GM11168 (cell line): ENCODE results near the gene SPSB1.

Experiments
- in situ Hi-C: fragments of 300-500 bp; cut with MboI; formaldehyde crosslinking; loops from one replicate; pipeline ENCODE4 v1.12.0; 2022; ENCODE audit warnings: low sequenced_read_pairs; ENCODE audit not compliant: unreplicated experiment

SPSB1 gene

DNA sequence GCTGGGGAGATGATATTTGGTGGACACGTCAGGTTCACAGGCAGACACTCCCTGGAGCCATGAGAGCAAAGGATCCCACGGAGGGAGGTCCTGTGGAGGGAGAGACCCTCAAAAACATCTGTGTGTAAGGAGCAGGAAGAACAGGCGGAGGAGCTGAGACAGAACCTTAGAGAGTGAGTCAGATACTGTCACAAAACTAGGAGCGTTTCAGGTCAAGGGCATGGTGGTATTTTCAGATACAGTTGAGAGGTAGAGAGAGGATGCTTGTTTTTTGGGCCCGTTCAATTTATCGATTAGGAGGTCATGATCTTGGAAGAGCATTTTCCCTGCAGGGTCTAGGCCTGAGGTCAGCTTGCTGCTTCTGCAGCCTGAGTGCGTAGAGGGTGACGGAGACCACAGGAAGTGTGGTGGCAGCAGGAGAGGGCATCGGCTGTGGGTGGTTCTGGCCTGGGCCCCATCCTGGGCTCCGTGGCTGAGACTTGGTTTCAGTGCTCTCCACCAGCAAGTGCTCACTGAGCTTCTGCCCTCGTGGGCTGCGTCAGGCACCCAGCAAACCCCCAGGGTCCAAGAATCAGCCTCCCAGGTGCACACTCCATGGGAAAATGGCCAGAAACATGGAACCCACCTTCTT lies 39.9 kb downstream of the SPSB1 start:
- in situ Hi-C loops, result no loop called here

DNA sequence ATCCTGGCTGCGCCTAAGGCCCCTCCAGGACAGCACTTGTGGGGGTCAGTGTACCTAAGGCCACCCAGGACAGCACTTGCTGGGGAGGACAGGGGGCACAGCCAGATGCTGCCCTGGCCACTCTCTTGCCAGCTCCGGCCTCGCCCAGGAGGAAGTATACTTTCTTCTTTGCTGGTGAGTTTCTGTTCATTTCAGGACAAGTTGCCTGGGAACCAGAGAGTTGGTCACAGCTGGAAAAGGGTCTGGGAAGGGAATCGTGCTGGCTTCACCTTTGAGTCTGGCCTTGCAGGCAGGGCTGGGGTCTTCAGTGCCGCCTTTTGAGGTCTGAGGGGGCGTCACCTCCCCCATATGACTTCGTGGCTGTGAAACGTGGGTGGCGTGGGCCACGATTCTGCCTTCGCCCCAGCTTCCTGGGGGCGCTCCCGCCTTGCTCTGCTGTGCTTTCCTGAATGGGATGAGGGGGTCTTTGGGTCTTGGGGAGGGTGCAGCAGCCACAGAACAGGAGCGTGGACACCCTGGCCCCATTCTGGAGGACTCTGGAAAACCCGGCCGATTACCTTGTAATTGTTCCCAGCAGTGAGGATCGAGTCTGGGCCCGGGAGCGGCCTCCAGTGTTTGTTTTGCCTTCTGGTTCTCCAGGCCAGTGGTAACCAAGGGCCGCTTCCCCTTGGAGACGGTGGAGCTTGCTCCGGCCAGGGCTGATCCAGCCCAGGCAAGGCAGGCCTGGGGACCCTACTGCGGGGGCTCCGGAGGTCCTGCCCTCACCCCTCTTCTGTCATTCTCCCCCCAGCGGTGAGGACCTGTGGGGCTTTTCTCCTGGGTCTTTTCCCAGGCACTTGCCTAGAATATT lies 45.9 kb downstream of the SPSB1 start:
- in situ Hi-C loops, result no loop called here

DNA sequence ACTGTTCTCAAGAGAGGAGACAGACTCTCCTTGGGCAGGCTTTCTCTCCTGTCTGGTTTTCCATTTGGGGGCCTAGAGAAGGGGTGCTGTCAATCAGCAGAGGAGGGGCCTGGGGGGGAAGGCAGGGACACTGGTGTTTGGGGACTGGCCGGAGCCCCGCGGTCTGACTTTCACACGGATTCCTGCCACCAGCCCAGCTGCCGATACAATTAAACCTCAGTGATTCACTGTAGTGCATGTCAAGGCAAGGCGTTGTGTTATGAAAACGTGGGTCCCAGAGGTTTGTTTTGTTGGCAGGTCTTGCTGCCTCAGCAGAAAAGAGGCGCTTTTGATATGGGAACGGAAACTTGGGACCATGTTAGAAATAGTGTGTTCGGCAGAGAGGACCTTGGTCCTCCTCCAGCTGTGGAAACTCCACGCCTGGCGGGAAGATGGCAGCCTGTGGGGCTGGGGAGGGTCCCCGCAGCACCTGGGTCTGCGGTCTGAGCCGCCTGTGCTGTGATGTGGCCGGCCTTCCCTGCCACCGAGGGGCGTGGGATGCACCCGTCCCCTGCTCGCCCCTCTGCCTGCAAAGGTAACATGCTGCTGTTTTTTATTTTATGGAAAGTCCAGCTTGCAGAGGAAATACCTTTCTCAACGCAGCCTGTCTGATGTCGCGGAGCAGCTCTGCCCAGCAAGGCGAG lies 47.6 kb downstream of the SPSB1 start:
- in situ Hi-C loops, result no loop called here

DNA sequence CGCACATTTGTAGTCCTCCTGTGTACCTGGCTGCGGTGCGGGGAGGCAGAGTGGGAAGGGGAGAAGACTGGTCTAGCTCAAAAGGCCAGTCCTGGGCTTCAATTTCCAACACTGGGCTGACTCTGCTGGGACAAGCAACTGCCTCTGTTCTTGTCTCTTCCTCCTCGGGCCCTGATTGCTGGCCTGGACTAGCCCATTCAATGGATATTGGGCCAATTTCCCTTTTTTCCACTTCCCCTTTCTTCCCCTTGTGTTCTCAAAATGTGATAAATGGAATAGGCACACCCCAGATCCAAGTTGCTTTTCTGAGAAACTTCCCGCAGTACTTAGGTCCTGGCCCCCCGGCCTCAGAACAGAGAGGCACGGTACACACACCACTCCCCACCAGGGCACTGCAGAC lies 48.2 kb downstream of the SPSB1 start:
- in situ Hi-C loops, result no loop called here

DNA sequence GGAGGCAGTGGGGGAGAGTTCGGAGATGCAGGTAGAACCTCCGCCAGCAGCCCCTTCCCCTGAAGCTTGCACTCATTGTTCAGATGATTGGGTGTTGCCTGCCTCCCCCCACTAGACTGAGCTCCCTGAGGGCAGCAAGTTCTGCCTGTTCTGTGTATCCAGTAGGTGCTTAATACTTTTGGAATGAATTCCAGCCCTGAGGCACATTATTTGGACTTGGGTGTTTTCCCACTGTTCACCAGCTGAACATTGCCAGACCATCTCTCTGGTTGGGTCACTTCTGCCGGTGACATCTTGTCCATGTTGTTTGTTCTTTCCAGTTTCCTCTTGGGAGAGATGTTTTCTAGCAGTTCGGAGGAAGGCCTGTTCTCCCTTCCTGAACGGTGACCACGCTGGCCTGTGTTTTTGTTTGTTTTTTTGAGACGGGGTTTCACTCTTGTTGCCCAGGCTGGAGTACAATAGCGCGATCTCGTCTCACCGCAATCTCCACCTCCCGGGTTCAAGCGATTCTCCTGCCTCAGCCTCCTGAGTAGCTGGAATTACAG lies 48.7 kb downstream of the SPSB1 start:
- in situ Hi-C loops, result no loop called here

DNA sequence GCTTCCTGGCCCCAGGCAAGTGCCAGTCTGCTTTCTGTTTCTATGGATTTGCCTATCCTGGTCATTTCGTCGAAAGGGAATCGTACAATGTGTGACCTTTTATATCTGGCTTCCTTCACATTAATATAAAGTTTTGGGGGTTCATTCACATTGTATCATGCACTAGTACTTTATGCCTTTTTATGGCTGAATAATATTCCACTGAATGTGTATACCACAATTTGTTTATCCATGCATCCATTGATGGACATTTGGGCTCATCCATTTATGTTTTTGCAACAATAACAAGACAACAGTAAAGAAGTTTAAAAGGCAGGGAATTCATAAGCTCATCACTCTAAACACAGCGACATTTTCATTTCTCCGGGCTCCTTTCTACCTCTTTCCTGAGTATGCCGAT lies 50.6 kb downstream of the SPSB1 start:
- in situ Hi-C loops, result no loop called here

DNA sequence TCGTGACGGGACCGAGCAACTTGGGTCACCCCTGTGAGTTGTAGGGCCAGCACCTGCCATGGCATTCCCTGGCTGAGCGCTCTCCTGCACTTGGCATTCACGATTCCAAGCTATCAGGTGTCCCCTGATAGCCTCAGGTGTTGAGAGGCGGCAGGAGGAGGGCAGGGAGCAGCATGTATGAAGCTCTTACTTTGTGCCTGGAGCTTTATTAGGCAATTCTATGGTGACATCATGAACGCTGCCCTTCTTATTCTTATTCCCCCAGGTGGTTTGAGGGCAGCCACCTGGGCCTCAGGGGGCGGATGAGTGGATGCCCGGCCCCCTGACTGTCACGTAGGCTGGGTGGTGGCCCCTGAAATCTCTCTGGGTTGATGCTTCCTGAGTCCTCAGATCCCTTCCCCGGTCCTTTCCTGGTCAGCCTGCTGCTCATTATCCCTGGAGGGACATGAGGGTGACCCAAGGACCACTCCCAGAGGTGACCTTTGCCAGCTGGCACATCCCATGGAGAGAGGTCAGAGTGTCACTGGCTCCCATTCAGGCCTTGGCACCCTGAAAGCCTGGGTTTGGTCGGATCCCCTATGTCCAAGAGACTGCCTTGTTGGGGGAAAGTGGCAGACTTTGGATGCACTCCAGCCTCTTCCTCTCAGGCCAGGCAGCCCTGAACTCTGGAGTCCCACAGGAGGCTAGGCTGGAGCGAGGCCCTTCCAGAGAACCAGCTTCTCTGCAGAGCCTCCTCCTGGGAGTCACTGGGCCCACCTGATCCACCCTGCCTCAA lies 51.9 kb downstream of the SPSB1 start:
- in situ Hi-C loops, result no loop called here

DNA sequence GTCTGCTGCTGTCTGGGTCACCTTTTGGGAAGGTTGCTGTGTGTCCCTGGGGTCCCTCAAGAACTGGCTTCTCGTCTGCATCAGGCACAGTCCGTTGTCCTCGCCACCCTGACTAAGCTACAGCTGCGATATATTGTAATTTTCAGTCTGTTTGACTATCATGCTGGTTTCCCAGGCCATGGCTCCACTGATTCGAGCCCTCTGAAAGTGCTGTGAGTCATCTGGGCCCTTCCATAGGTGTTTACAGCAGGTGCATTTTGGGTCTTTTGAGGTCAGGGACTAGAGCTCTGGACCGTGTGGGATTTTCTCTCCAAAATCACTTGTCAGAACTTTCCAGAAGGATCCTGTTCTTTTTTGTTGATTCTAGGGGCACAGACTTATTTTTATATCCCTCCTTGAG lies 52.8 kb downstream of the SPSB1 start:
- in situ Hi-C loops, result no loop called here

DNA sequence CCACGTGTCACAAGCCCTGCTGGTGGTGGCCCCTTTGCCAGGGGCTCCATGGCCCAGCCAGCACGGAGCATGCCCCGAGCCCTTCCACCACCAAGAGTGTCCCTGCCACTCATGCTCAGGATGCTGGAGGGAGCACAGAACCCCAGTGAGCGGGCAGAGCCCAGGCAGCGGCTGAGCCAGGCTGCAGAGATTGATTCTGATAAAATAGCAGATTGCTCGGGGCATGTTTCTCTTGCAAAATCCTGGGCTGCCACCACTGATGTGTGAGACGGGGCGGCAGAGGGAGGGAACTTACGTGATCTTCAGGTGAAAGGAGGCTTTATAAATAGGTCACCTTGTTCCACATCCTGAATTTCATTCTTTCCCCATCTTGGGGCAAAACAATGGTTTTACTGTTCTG lies 53.2 kb downstream of the SPSB1 start:
- in situ Hi-C loops, result no loop called here

DNA sequence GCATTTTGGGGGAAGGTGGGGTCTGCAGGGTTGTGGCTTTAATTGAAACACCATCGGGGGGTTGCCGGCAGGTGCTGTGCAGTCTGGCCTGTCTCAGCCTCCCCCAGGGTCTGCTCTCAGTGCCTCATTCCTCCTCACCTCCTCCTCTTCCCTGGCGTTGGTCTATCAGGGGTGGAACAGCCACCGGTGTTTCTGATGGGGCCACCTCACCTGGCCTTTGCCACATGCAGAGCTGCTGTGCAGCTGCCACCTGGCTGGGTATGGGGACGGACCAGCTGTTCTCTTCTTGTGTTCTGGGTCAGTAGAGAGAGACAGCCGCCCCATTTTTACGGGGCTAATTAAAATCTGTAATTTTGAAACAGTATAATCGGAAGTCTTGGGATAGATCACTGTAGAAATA lies 53.9 kb downstream of the SPSB1 start:
- in situ Hi-C loops, result no loop called here

DNA sequence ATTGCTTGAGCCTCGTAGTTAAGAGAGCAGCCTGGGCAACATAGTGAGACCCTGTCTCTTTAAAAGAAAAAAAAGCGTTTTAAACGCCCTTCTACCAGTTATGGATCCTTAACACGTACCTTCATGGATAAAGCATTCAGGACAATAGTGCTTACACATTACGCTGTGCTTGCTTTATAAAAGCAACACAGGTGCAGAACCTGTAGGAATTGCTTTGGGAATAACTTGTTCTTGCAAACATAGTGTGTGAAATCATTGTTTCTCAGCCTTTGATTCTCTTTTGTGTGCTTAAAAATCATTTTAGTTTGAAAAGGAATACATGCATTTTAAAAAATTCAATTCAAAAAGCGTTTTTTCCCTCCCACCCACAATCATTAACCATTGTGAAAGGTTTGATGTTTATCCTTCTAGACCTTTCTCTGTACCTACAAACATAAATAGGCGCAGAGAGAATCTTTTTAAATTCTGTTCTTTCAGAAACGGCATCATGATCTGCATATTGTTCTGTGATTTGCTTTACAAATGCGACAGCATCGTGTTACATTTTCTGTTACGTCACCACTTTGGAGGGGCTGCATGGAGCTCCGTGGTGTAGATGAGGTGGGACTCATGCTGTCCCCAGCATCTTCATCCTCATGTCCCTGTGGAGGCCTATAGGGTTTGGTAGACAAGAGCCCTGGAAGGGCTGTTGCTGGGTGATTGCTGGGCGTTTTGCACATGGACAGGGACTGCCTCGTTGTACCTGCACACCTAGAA lies 54.6 kb downstream of the SPSB1 start:
- in situ Hi-C loops, result no loop called here

DNA sequence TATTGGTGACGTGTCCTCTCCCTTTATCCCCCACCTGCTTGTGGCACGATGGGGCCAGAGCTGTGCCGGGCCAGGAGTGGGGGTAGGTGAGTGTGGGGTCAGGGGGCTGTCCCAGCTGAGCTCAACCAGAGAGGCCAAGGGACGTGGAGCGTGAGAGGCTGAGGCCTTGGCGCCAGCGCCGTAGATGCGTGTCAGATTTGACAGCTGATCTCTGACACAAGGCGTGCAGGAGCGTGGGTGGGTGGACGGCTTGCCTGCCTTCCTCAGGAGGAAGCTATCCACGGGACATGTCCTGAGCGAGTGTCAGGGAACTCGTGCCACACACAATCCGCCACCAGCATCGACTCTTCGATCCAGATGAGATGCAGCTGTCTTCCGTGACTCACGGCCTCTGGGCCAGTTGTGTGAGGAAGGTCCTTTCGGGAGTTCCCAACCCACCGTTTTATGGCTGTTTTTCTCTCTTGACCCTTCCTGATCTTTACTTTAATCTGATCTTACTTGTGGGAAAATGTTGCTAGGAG lies 56.7 kb downstream of the SPSB1 start:
- in situ Hi-C loops, result no loop called here

DNA sequence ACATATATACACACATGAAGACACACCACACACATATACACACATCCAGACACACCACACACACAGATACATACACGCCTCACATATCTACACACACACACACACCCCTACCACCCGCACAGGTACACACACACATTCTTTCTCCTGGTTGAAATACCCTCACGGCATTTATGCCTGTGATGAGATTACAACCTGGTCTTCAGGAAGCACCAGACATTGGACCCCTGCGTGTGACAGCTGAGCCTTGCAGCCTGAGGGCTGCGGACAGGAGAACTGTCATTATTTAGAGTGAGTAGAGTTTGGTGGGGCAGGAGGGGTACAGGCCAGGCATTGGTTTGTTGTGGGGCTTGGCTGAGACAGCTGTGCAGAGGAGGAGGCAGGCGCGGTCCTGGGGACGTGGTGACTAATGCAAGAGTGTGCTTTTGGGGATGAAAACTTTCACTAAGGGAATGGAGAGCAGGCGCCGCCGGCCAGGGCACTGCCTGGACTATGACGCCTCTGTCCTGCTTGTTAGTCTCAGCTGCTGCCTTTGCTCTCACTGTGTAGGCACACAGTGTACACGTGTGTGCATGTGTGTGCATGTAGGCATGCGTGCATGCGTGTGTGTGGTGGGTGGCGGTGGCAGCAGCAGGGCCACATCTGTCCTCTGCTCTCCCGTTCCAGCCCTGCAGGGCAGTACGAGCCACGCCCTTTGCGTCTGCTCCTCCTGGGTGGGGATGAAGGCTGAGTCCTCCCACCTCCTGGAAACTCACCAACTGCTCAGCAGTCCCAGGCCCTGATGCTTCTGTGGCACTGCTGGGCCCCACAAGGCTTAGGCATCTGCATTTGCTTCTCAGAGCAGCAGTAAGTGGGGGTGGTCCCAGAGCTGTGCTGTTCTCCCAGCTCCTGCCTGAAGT lies 57.6 kb downstream of the SPSB1 start:
- in situ Hi-C loops, result no loop called here

DNA sequence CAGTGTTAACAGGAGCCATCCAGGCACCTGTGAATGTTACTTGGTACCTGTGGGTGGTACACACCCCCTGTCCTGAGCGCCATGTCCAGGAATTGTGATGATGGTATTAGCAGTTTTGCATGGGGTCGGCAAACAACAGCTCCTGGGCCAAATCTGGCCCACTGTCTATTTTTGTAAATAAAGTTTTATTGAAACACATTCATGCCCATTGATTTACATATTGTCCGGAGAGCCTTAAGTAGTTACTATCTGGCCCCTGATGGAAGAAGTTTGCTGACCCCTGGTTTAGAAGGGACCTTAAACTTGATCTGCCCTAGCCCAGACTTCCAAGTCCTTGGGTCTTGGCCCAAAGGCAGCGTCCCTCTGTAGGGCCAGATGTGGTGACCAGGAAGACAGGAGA lies 58.3 kb downstream of the SPSB1 start:
- in situ Hi-C loops, result no loop called here

DNA sequence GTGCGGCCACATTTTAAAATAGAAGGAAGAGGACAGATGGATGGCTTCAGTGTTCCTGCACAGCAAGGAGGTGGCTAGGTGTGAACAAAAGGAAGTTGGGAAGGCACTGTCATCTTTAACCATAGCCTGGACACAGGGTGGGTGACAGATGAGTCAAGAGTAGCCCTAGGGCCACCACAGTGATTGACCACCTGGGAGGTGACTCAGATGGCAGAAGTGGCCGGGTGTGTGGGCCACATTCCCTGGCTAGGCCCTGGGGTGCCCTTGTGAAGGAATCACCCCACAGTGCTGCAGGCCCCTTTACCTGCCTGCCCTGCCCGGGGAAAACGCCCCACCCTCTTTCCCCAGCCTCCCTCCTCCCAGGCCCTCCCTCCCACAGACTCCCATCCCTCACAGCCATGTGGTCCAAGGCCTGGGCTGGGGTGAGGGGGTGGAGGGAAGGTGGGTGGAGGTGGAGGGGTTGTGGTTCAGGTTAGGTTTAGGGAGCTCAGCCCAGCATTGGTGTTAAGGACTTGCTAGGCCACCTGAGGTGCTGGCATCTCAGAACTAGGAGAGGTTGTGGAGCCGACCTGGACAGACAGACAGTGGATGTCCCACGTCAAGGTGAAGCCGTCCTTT lies 59.1 kb downstream of the SPSB1 start:
- in situ Hi-C loops, result no loop called here

DNA sequence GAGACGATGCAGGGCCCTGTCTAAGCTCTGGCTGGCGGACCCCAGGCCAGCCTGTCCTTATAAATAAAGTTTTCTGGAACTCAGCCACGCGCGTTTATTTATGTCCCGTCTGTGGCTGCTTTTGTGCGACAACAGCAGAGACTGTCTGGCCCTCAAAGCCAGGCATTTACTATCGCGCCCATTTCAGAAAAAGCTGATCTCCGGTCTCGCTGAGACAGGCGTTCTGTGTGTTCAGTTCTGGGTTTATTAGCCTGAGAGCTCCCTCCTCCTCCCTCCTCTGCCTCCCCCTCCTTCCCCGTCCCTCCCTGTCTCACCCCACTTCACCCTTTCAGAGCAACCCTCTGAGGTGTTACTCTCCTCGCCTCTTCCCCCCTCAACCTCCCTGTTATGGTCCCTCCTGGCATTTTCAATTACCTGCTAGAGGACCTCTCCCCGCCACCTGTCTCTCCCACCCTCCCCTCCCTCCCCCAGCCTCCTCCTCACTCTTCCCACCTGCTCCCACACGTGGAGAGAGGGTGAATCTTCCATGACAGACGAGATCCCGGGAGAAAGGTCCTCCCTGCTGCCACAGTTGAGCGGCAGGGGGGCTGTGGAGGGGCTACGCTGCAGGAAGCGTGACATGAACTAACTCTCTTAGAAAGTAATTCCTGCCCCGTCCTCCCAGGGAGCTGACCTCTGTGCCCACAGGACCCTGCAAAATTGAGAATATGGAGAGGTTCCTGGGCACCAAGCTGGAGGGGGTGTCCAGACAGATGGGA lies 59.9 kb downstream of the SPSB1 start:
- in situ Hi-C loops, result no loop called here

DNA sequence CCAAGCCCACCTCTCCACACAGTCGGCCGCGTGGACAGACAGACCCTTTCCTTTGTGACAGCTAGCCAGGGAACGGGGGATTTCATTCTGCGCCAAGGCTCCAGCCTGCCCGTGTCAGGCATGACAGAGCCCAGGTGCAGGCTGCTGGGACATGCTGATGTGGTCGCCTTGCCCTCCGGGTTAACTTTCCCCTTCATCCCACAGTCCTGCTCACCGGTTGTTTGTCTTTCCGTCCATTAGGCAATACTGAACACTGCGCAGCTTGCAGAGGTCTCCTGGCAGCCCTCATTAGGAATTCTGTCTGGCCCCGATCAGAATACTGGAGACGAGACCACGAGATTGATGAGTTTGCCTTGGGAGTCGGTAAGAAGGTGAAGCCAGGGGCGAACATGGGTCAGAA lies 62.8 kb downstream of the SPSB1 start:
- in situ Hi-C loops, result no loop called here
